Hindlimb muscle (tissue), 1 donor: Measurements from ENCODE around the gene SUPT3H. TPM values are rescaled to one million over a fixed set of nuclear protein-coding genes. Genes with fewer than 3 reads are reported as not detected.
"Not testable (repeated sequence)": the region's sequence is repeated elsewhere in the genome, so short reads cannot be mapped to it uniquely, and the experiment has no call there.

Source experiments
- DNase-seq: peaks from one replicate; pipeline ENCODE4 v3.0.0-alpha.2; 2013
- polyA plus RNA-seq: library from polyadenylated mRNA; unstranded; fragments of 120-200 nt; gene quantifications from one replicate; pipeline ENCODE4 v1.2.1, GENCODE V29; 2013; ENCODE audit not compliant: insufficient read length

SUPT3H gene
- polyA plus RNA-seq, 1 donor, result 11.3 TPM

- DNase-seq, result no peak
Observed at GRCh38 chr6:45047573-45047972, 330.2 kb downstream of the SUPT3H start.

- no peak for DNase-seq
Observed at GRCh38 chr6:45045253-45045601, 332.5 kb downstream of the SUPT3H start.

- DNase-seq, result no peak
Observed at GRCh38 chr6:45044510-45045252, 333.1 kb downstream of the SUPT3H start.

DNA sequence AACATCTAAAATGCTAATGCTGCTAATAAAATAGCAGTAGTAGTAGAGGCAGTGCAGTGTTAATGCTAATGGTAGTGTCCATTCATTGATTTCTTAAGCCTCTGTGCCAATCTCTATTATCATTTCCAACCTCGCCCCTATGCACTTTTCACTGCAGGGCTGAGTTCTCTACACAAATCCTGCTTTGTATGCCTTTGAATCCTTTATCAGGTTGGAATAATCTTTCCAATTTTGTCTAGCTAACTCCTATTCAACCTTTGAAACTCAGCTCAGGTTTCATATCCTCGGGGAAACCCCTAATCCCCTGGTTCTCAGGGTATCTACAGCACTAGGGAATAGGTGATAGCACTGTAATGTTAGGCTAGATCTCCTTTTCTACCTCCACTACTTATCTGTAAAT, 333.6 kb downstream of the SUPT3H start:
- no peak for DNase-seq

GRCh38 chr6:45042673-45043072, 335.1 kb downstream of the SUPT3H start:
- DNase-seq, result not testable (repeated sequence)

DNA sequence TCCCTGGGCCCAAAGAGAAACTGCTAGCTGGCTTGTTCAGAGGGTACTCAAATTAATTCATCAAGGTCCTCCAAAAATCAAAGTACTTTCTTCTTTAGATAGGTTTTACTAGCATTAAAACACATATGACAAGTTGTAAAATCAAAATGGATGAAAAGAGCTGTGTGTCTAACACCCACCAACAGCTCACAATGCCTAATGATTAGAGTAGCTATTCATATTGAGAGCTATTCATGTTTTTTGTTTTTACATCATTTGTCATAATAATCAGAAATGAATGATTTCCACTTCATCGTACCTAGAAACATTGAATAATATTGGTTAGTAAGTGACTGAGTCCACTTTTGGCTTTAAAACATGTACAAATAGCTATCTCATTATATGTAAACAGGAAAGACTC, 339.5 kb downstream of the SUPT3H start:
- no peak for DNase-seq

GRCh38 chr6:45036103-45036502, 341.6 kb downstream of the SUPT3H start:
- DNase-seq, result no peak

- DNase-seq, result no peak
Observed at GRCh38 chr6:45032426-45032825, 345.3 kb downstream of the SUPT3H start.

GRCh38 chr6:45031601-45032000, 346.1 kb downstream of the SUPT3H start:
- DNase-seq, result no peak

DNA sequence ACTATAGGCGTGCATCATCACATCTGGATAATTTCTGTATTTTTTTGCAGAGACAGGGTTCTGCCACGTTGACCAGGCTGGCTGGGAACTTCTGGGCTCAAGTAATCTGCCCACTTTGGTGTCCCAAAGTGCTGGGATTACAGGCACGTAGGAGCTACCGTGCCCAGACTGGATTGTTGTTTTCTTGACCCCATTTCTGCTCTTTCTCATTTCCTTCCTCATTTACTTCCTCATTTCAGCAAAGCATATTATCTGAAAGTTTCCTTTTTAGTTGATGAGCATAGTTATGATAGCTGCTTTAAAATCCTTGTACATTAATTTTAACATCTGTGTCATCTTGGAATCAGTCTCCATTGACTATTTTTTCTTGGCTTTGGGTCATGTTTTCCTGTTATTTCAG, 350.6 kb downstream of the SUPT3H start:
- DNase-seq, result no peak

- DNase-seq, result no peak
Observed at GRCh38 chr6:45026003-45026516, 351.7 kb downstream of the SUPT3H start.

DNA sequence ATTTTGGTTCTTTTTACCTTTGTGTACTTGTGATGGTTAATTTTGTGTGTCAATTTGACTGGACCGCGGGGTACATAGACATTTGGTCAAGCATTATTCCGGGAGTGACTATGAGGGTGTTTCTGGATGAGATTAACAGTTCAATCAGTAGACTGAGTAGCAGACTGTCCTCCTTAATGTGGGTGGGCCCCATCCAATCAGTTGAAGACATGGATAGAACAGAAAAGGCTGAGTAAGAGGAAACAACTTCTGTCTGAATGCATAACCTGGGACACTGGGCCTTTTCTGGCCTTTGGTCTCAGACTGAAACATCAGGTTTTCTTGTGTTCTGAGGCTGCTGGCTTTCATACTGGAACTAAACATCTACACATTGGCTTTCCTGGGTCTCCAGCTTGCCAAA, 353.1 kb downstream of the SUPT3H start:
- DNase-seq, result no peak

- DNase-seq, result no peak
Observed at GRCh38 chr6:45021676-45022075, 356.1 kb downstream of the SUPT3H start.

DNA sequence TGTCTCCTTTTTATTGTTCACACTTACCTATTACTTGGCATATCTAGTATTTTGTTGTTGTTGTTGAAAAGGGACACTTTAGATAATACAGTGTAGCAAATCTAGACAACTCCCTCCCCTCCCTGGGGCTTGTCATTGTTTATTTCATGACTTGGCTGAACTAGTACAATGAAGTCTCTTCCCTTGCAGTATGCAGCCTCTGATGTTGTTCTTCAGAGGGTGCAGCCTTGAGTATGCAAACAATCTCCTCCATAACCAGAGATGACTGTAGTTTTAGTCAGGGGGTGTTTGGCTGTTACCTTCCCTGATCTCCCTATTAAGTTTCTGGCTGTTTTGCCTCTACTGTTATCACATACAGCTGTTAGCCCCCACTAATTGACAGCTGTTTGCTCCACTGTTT, 365.0 kb downstream of the SUPT3H start:
- DNase-seq, result no peak

GRCh38 chr6:45009576-45009975, 368.2 kb downstream of the SUPT3H start:
- no peak for DNase-seq

DNA sequence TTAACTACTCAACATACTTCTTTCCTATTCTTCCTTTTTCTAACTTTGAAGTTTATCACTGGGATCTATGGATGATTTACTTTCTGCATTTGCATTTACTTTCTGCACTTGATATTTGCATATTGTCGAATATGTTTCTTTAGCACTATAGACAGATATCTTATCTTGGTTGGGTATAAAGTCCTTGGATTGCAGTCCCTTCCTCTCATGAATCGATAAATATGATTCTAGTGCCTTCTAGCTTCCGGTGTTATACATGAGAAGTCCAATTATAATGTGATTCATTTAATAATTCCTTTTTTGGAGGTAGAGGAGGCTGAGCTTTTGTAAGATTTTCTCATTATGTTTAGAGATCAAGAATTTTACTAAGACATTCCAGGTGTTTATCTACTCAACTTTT, 370.8 kb downstream of the SUPT3H start:
- DNase-seq, result no peak

- DNase-seq, result no peak
Observed at GRCh38 chr6:45003961-45004360, 373.8 kb downstream of the SUPT3H start.

DNA sequence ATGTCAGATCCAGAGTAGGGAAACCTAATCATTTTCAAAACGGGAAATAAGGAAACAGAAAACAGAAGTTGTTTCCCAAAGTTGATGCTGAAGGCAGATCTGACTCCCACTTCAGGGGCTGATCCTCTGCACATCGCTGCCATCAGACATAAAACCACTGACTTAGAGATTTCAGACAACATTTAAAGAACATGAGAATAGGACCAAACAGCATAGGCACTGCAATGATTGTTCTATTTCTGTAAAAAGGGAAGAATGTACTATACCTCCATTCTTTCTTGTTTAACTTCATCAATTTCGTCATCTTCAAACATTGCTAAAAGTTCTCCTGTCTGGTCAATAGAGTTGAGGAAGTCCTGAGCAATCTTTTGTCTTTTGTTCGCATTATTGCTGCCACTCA, 374.3 kb downstream of the SUPT3H start:
- DNase-seq, result no peak

GRCh38 chr6:45002390-45003105, 375.2 kb downstream of the SUPT3H start:
- DNase-seq, result no peak

DNA sequence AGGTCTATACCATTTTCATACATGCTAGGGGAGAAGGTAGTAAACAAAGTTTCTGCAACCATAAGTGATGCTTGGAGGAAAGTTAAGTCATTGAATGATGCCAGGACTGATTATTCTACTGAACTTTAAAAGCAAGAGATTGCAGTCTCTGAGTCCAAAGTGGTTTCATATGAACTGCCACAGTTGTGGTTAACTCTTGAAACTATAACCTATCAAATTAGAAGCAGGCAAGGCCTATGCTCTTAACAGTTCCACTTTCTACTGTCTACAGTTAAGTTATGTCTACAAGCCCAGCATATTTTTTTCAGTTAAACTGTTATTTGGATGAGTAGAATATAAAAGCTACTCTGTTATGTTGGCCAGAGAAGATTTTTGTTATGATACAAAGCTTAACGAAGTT, 376.1 kb downstream of the SUPT3H start:
- DNase-seq, result no peak

GRCh38 chr6:45000833-45001232, 376.9 kb downstream of the SUPT3H start:
- DNase-seq, result no peak

- no peak for DNase-seq
Observed at GRCh38 chr6:44999066-44999465, 378.7 kb downstream of the SUPT3H start.

GRCh38 chr6:44995486-44996132, 382.1 kb downstream of the SUPT3H start:
- no peak for DNase-seq

DNA sequence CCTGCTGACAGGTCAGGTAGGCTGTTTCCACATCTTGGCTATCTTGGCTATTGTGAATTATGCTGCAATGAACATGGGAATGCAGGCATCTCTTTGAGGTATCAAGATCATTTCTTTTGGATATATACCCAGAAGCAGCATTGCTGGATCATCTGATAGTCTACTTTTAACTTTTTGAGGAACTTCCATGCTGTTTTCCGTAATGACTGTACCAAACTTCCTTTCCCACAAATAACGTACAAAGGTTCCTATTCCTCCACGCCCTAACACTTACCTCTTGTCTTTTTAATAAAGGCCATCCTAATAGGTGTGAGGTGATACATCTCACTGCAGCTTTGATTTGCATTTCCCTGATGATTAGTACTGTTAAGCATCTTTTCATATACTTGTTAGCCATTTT, 388.3 kb downstream of the SUPT3H start:
- DNase-seq, result no peak
